ENCODE data around the gene BTK. TPM values are rescaled to one million over a fixed set of nuclear protein-coding genes. Genes with fewer than 3 reads are reported as not detected.
A peak's percentile ranks its signal among the peaks of the same experiment; 100 is the strongest.

Gene BTK
- total RNA-seq, 1 donor from 2014 or later = 0.07 TPM

DNA sequence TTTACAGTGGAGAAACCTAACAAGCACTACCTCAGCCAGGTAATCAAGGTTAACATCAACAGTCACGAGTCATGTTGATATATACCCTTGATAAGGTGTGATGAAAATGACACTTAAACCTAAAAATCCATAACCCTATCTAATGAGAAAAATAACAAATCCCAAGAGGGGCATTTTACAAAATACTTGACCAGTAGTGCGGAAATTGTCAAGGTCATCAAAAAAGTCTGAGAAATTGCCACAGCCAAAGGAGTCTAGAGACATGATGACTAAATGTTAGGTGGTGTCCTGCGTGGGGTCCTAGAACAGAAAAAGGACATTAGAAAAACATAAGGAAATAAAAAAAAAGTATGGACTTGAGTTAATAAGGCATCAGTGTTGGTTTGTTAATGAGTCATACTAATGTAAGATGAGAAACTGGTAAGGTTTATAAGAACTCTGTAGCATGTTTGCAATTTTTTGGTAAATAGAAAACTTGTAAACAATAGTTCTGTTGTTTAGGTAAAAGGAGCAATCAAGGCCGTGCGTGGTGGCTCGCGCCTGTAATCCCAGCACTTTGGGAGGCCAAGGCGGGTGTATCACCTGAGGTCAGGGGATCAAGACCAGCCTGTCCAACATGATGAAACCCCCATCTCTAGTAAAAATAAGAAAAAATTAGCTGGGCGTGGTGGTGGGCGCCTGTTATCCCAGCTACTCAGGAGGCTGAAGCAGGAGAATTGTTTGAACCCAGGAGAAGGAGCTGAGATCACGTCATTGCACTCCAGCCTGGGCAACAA, 7.7 kb upstream of the BTK start:
- no peak for DNase-seq (ENCODE audit: low read depth, low spot score)

DNA sequence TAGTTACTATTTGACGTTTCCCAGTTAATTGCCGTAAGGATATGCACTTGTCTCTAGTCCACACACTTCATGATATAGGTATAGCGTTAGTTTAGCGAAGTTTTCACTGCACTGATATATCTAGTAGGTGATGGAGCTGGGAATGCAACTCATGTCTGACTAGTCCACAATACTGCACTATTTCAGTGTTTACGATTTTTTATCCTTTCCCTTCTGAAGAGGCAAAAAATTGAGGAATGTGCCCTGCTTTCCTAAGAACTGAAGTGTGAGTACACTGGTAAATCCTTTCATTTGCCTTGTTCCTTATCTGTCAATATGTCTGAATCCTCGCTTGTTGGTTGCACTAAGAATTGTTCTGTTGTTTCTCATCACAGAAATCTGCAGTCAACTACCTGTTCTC, 5.8 kb upstream of the BTK start:
- DNase-seq (ENCODE audit: low read depth, low spot score) = no peak

DNA sequence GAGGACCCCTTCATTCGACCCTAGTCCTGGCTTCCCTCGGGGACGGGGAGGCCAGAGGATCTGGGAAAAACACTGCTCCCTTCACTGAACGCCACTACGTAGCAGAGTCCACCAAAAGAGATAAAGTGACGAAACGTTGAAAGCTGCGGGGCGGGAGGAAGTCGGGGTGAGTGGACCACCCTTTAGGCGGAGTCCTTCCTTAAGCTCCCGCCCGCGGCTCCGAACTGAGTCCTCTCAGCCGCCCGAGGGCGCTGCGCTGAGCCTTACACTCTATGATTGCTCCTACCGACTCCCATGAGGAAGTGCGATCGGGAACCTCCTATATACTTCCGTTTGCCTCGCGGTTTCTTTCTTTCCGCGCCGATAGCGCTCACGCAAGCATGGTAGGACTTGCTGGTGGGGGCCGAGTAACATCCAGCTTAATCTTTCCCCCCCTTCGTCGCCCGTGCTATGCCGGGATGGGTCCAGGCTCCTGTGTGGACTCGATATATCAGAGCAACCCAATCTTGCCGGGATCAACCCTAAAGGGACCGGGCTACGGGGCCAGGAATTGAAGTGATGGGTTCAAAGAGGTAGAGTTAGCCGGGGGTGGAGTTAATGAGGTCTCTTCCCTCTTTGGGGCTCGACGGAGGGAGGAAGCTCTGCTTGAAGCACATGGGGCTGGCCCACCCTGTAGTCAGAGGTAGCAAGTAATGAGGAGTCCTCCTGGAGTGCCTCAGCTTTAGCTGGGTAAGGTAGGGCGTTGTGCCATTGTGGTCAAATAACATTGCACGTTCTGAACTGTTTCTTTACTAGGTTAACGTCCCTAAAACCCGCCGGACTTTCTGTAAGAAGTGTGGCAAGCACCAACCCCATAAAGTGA, 4.9 kb upstream of the BTK start, which contains the start of gene RPL36A:
Gene RPL36A, plus strand, starts transcription at position 348 of the 862 bp plus-strand sequence. Its CDS starts 33 bp downstream, at position 381.
- DNase-seq (ENCODE audit: low read depth, low spot score) = peak; percentile 63

DNA sequence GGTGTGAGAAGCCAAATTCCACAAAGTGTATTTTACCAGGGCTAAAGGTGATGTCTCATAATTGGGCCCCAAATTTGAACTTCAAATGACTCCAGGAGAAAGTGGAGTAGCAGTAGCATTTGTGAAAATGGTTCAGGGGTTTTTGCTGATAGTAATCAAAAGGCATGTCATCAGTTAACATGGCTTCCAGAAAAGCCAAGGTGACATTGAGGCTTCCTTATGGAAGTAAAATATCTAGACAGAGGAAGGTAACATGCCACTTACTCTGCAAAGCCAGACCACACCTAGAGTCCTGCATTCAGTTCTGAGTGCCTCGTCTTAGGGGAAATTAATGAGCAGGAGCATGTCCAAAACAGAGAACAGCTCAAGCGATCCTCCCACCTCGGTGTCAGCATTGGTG, 2.6 kb upstream of the BTK start:
- DNase-seq (ENCODE audit: low read depth, low spot score) = no peak

DNA sequence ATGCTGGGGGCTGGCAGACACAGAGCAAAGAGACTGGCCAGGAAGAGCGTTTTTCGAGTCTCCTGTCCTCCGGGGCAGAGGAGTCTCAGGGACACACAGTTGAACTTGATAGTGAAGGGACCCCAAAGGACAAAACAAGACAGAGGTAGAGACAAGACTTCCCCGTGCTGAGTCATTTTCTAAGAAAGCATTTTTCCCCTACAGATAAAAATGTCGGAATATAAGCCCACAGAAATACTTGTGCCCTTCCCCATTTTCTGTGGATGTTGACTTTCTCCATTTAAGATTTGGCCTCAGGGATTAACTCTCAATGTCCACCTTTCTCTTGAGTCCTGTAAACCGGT, 523 bp upstream of the BTK start:
- DNase-seq (ENCODE audit: low read depth, low spot score) = no peak

- no peak for DNase-seq (ENCODE audit: low read depth, low spot score)
Observed at GRCh38 chrX:101385026-101385684, 836 bp downstream of the BTK start.

DNA sequence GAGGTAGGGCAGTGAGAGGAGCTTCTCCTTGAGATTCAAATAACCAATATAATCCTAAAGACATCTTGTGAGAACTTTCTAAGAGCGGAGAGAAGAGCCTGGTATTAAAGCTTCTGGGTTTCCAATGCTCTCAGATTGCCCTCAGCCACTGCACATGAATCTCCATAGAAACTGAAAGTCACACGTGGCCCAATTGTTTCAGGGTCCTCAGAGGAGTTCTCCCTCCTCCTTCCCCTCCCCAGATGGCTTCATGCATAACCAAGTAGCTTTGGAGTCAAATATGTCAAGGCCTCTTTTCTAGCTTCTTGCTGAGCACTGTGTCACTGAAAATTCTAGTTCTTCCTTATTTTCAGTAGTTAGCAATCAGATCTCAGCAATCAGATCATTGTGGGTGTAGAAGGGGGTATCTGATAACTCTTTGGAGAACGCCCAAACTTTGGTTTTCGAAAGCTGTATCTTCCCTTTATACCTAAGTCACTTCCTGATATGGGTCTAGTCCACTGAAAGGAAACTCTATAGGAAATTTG, 2.2 kb downstream of the BTK start:
- DNase-seq (ENCODE audit: low read depth, low spot score) = no peak

DNA sequence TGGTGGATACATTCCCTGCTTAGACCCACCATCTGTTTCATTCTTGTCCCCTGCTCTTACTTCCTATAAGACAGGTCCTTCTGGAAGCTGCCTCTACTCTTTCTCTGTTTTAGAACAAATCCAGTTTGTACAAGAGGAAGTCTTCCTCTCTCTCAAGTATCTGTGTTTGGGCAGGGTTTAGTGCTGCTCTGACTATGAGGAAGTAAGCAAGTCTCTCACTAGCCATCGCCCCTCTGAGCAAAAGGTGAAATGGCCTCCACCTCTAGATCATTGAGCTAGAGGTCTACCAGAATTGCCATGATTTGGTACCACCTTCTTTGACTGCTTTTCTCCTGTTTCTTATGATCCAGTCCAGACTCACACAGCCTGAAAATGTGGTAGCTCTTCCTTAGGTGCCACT, 8.4 kb downstream of the BTK start:
- DNase-seq (ENCODE audit: low read depth, low spot score) = no peak

DNA sequence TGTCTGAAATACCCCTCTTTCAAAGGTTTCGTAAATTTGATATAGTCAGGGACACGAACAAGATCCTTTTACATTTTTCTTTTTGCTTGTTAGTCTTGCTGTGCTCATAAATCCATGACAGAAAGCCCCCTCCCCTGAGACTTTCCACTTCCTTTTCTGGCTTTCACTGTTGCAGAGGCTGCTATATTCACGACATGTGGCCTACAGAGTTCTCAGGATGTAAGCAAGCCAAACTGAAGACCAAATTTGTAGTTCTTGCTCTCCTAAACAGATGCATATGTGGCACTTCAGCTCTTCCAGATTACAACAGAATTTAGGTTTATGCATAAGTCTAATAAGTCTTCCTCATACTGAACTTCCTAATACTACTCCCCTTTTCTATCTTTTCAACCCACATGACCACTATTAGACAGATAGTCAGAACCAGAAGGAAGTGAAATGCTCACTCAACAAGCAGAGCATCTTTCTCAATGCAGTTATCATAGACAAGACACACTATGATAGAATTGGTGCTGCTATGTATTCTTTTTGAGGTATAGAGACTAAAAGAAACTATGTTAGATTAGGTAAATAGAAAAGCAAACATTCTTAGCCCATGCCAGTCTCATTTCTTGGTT, 15.0 kb downstream of the BTK start:
- DNase-seq (ENCODE audit: low read depth, low spot score) = no peak

DNA sequence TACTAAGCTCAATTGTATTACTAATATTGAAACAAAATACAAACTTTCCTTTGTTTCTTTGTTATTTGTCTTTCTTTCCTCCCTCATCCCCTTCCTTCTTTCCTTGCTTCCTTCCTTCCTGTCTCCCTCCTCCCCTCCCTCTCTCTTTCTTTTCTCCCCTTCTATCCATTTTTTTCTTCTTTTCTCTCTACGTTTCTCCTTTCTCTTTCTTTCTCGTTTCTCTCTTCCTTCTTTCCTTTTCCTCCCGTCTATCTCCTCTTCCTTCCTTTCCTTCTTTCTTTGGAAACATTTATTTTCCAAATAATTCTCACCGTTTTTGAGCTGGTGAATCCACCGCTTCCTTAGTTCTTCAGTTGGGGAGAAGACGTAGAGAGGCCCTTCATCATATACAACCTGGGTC, 16.3 kb downstream of the BTK start:
- DNase-seq (ENCODE audit: low read depth, low spot score) = no peak

- no peak for DNase-seq (ENCODE audit: low read depth, low spot score)
Observed at GRCh38 chrX:101368800-101369199, 17.2 kb downstream of the BTK start.

GRCh38 chrX:101365301-101365795, 20.6 kb downstream of the BTK start:
- no peak for DNase-seq (ENCODE audit: low read depth, low spot score)

GRCh38 chrX:101362757-101363156, 23.2 kb downstream of the BTK start:
- no peak for DNase-seq (ENCODE audit: low read depth, low spot score)

GRCh38 chrX:101362116-101362515, 23.9 kb downstream of the BTK start:
- DNase-seq (ENCODE audit: low read depth, low spot score) = no peak

DNA sequence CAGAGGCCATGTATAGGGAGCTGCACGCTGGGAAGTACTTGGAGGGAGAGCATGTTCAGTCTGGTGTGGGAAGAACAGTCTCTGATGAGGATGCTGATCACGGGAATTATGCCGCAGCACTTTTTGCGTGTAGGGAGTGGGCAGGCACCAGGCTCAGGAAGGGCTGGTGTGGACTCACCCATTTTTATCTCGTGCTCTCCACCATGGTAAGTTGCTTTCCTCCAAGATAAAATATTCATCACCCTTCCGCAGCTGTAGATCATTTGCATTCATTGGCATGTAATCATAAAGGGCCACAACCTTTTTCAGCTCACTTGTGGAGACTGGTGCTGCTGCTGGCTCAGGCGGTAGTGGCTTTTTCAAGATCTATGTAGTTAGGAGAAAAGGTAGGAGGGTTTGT, 25.6 kb downstream of the BTK start:
- DNase-seq (ENCODE audit: low read depth, low spot score) = no peak

DNA sequence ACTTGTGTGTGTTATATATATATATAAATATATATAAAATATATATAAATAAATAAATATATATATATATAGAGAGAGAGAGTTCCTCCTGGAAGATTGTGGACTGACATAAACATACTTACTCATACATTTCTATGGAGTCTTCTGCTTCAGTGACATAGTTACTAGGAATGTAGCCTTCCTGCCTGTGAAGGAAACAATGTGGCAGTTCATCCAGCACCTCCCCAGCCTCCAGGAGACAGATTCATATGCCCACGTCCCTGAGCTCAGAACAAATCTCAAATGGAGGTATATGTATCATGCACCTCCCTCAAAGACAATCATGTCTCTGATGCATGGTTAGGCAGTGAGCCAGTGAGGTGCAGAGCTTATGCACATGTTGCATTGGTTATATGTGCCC, 26.0 kb downstream of the BTK start:
- no peak for DNase-seq (ENCODE audit: low read depth, low spot score)

DNA sequence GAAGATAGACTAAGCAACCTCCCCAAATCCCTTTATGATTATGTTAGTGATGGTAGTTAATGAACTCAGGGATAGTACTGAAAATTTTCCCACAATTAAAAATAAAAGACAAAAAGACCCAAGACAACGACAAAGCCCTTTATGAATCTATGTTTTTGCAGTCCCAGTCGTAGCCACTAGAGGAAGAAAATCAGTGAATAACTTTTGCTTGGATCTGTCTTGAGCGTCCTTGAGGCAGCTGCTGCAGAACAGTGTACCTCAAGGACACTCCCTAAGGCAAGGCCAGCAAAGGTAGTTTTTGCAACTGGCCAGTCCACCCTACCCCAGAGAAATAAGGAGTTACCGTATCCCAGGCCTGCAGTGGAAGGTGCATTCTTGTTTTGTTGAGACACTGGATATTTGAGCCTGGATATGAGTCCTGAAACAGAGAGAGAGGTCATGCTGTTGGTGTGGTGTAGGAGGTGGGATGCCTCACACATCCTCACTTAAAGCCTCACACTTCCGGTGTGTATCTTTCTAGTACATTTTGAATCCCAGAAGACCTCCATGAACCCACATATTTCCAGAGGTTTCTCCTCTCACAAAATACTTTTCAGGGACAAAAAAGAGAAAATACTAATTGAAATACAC, 28.7 kb downstream of the BTK start:
- DNase-seq (ENCODE audit: low read depth, low spot score) = no peak

DNA sequence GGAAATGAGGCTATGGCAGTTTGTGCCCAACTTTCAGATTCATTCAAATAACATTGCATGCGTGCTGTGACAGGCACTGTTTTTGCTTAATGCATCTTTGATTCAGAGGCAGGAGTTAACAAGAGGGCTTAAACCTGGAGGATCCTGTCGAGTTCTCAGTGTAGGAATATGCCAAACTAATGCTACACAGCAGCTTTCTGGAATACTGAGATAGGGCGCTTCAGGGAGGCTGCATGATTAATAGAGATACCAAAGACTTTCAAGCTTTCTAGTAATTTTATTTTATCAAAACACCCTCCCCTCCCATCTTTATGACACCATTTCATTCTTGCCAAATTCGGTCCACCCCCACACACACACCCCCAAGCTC, 36.8 kb downstream of the BTK start:
- no peak for DNase-seq (ENCODE audit: low read depth, low spot score)

DNA sequence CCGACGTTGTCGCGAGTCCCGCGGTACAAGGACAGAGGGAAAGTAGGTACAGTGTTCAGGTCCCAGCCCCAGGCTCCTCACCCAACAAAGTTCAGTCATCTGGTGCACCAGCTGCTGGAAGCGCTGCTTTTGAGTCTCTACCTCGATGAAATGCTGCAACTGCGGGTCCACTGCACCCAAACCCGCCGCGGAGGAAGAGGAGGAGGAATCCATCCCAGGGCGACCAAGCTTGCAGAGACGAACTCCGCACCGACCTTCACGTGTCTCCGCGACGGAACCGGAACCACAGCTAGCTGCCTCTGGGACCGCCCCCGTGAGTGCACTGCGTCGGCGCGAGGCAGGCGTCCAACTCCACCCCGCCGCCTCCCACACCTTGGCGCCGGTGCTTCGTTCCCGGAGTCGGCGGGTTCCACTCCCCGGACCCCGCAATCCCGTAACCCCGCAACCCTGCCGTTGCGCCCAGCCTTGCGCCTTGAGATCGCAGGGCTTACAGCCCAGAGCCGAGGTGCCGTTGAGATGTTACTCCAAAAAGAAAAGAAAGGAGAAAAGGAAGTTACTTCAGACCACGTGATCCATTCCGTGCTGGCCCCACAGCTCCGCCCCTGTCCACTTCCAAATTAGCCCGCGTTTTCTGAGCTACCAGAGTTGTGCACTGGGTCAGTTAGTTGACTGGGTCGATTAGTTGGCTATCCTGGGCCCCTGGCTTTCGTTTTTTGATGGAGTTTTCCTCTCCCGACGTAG, 37.4 kb downstream of the BTK start, which contains the start of gene TIMM8A:
Gene TIMM8A, minus strand, starts transcription at position 291 of the 741 bp plus-strand sequence. Its CDS starts 78 bp downstream, at position 213.
- no peak for DNase-seq (ENCODE audit: low read depth, low spot score)

GRCh38 chrX:101347859-101348451, 38.0 kb downstream of the BTK start:
- DNase-seq (ENCODE audit: low read depth, low spot score) = no peak

All from pulmonary artery endothelial cell (primary cell).